ENCODE data around the gene KCNRG. TPM values are rescaled to one million over a fixed set of nuclear protein-coding genes. Genes with fewer than 3 reads are reported as not detected.
A peak's percentile ranks its signal among the peaks of the same experiment; 100 is the strongest.

Gene KCNRG
- total and polyA plus RNA-seq, 2 of the 4 experiments (the other 2 are of a cell fraction) = 0.51 to 2.7 TPM

DNA sequence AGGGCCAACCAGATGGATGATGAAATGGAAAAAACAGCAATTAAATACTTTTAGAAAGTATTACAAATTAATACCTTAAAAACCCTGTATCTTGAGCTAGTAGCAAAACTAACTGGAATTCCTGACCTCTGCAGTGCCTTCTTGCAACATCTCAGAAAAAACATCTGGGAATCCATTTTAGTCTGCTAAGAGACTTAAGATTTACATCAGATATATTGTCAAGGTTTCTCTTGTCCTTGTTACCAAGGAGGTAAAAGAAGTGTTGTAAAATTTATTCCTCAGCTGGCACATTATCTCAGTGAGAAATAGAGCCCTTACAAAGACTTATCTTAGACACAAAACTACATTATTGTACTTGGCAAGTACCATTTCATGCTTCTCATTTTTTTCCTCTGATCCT is 18.5 kb downstream of the KCNRG start:
- POLR2A ChIA-PET (ENCODE audit: unreplicated experiment) = no interaction called here

More for the DNA sequence above, 18.5 kb downstream of the KCNRG start:
- in situ Hi-C loops (cut with MboI; ENCODE audit: low sequenced_read_pairs) = no loop called here
- H3K18ac ChIP-seq (ENCODE audit: low read depth, low read length) = no peak overlapping the region
- H3K79me1 ChIP-seq (ENCODE audit: low read depth in 1 of 2, low read length in 2 of 2) = peaks cover 0 to 15% of the 10 kb centered on the region in 2 experiments; a peak in 2 of 4 replicates
- H4K8ac ChIP-seq (ENCODE audit: low read depth in 2 of 2, low read length in 2 of 2) = no peak overlapping the region
- no peak overlapping the region for H3K4me3 ChIP-seq (ENCODE audit: insufficient read depth, low read depth, low read length)
- no peak overlapping the region for H3K56ac ChIP-seq (ENCODE audit: extremely low read depth, insufficient read depth, low read length)
- no peaks in the 10 kb centered on the region for H3K9me3 ChIP-seq (ENCODE audit: control insufficient read depth, insufficient read depth, low read length)
- no peak overlapping the region for H3K27ac ChIP-seq (ENCODE audit: insufficient read depth, low read length)
- H2AK5ac ChIP-seq (ENCODE audit: low read depth, low read length) = no peak overlapping the region
- no peaks in the 10 kb centered on the region for H3K27me3 ChIP-seq (ENCODE audit: control insufficient read depth, insufficient read depth, low read length)
- no TSS peak for BruUV-seq (replicated peaks)
- intact Hi-C loops (cut with micrococcal nuclease) = no loop called here
- H3K36me3 ChIP-seq (ENCODE audit: control insufficient read depth, insufficient read depth, low read length) = peaks cover 3% of the 10 kb centered on the region
- no peak overlapping the region for H3K23ac ChIP-seq (ENCODE audit: low read depth, low read length)
- no peak overlapping the region for H2AFZ ChIP-seq (replicated peaks; ENCODE audit: low read length, poor library complexity)
- dilution Hi-C loops (cut with HindIII; ENCODE audit: low sequenced_read_pairs, unreplicated experiment) = no loop called here
- no peak; the same call in 1 of the 2 replicates for ATAC-seq (ENCODE audit: low read depth)
- H4K91ac ChIP-seq (ENCODE audit: insufficient read depth, low read depth, low read length) = no peak overlapping the region
- no peak overlapping the region for H2BK15ac ChIP-seq (ENCODE audit: low read depth, low read length)
- H3K14ac ChIP-seq (replicated peaks; ENCODE audit: low read depth, low read length) = no peak overlapping the region
- H2BK20ac ChIP-seq (ENCODE audit: low read depth, low read length) = no peak overlapping the region
- H3K9me1 ChIP-seq (ENCODE audit: insufficient read depth, low read length) = no peaks in the 10 kb centered on the region
- no peaks in the 10 kb centered on the region for H4K20me1 ChIP-seq (ENCODE audit: insufficient read depth, low read length)
- H3K4me1 ChIP-seq (ENCODE audit: control insufficient read depth, insufficient read depth, low read length) = peaks cover 4% of the 10 kb centered on the region
- no peak overlapping the region for H2AK9ac ChIP-seq (replicated peaks; ENCODE audit: low read depth, low read length, poor library complexity)
- peak; percentile 61 for DNase-seq
- no peak overlapping the region for H3K4ac ChIP-seq (ENCODE audit: low read depth, low read length)
- TF ChIP-seq CEBPB (IDR thresholded peaks at IDR 0.05; ENCODE audit: low read depth, low read length) (peak; percentile 59; the same call in 1 of the 2 replicates), SMC3 (IDR thresholded peaks at IDR 0.05; ENCODE audit: low read depth, low read length) (no peak)
- H3K4me2 ChIP-seq (ENCODE audit: low read depth, low read length) = no peak overlapping the region
- CTCF ChIA-PET = no interaction called here
- H2BK120ac ChIP-seq (ENCODE audit: low read depth, low read length) = no peak overlapping the region
- no peak overlapping the region for H2BK5ac ChIP-seq (ENCODE audit: low read depth, low read length, poor library complexity, severe bottlenecking)
- no peak overlapping the region for H3K9ac ChIP-seq (ENCODE audit: low read depth, low read length)
- no peak overlapping the region for H4K5ac ChIP-seq (ENCODE audit: low read depth, low read length)

Measured in IMR-90 (cell line).